Measurements from ENCODE around the gene GADD45G.

GADD45G gene

GRCh38 chr9:89655056-89655989, 50.5 kb downstream of the GADD45G start:
- no peak for DNase-seq

Data from fibroblast of skin of abdomen (primary cell).